ENCODE data around the gene LBR. TPM values are rescaled to one million over a fixed set of nuclear protein-coding genes. Genes with fewer than 3 reads are reported as not detected.

LBR gene
- total RNA-seq, 2 donors from 2014 or later = 39.1 to 51.7 TPM

- Histone ChIP-seq H3K4me3 (no peak overlapping the region), H3K36me3 (peaks cover 41% of the 10 kb centered on the region), H3K4me1 (ENCODE audit: control insufficient read depth in 1 of 2, low read depth in 2 of 2) (no peaks in the 10 kb centered on the region), H3K27me3 (replicated peaks; ENCODE audit: insufficient read depth) (no peaks in the 10 kb centered on the region), H3K27ac (no peak overlapping the region), H3K9me3 (no peaks in the 10 kb centered on the region)
- TF ChIP-seq CTCF (IDR thresholded peaks at IDR 0.05) = no peak
- DNase-seq (ENCODE audit: low spot score) (no peak), ATAC-seq (ENCODE audit: insufficient number of reproducible peaks, low FRiP score, low read depth) (no peak)
Observed at GRCh38 chr1:225418059-225418458, 9.8 kb downstream of the LBR start.

DNA sequence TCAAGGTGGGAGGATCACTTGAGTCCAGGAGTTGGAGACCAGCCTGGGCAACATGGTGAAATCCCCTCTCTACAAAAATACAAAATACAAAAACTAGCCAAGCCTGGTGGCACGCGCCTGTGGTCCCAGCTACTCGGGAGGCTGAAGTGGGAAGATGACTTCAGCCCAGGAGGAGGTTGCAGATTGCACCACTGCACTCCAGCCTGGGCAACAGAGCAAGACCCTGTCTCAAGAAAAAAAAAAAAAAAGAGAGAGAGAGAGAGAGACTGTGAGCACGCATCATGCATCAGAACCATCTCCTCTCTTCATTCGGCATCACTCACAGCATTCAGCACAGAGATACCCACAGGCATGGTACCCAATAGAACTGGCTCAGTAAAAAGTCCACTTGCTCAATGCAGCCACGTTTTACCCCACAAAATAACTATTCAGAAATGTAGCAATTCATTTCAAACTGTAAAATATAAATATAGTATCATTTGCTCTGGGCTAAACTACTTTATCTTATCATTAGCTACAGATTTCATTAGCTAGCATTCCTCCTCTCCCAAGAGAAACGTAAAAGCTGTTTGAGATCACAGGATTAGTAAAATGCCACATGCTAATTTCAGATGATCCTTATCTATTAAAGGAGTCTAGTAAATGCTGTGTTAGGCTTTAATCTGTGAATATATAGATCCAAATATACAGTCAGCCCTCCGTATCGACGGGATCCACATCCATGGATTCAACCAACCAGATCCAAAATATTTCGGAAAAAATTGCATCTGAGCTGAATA, 11.7 kb downstream of the LBR start:
- no peaks in the 10 kb centered on the region for H3K27me3 ChIP-seq (replicated peaks; ENCODE audit: insufficient read depth)
- TF ChIP-seq CTCF (IDR thresholded peaks at IDR 0.05) = no peak
- no peaks in the 10 kb centered on the region for H3K9me3 ChIP-seq
- H3K36me3 ChIP-seq = peaks cover 48% of the 10 kb centered on the region
- H3K4me3 ChIP-seq = no peak overlapping the region
- DNase-seq (ENCODE audit: low spot score) = no peak
- no peak overlapping the region for H3K27ac ChIP-seq
- no peaks in the 10 kb centered on the region for H3K4me1 ChIP-seq (ENCODE audit: control insufficient read depth in 1 of 2, low read depth in 2 of 2)
- ATAC-seq (ENCODE audit: insufficient number of reproducible peaks, low FRiP score, low read depth) = no peak

DNA sequence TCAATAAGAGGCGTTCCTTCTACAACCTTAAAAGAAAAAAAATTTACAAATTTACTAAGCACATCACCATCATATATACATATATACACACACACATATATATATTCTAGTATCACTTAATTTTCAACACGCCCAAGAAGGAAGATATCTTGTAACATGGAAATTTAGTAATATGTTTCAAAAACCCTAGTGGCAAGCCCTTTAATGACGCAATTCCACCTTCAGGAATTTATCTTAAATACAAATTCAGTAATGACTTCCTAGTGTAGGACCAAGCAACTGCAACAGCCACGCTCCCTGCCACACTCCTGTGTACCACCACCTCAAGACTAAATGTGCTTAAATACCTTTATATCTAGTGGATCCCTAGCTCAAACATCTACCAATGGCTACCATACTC, 12.5 kb downstream of the LBR start:
- Histone ChIP-seq H3K27me3 (replicated peaks; ENCODE audit: insufficient read depth) (no peaks in the 10 kb centered on the region), H3K4me3 (no peak overlapping the region), H3K27ac (no peak overlapping the region), H3K4me1 (ENCODE audit: control insufficient read depth in 1 of 2, low read depth in 2 of 2) (no peaks in the 10 kb centered on the region), H3K9me3 (no peaks in the 10 kb centered on the region), H3K36me3 (peaks cover 55% of the 10 kb centered on the region)
- no peak for ATAC-seq (ENCODE audit: insufficient number of reproducible peaks, low FRiP score, low read depth)
- no peak for TF ChIP-seq CTCF (IDR thresholded peaks at IDR 0.05)
- no peak for DNase-seq (ENCODE audit: low spot score)

GRCh38 chr1:225413708-225414375, 14.0 kb downstream of the LBR start:
- peaks cover 55% of the 10 kb centered on the region for H3K36me3 ChIP-seq

More at GRCh38 chr1:225413708-225414375, 14.0 kb downstream of the LBR start:
- no peak for DNase-seq (ENCODE audit: low spot score)
- TF ChIP-seq CTCF (IDR thresholded peaks at IDR 0.05) = no peak
- no peaks in the 10 kb centered on the region for H3K9me3 ChIP-seq
- no peak overlapping the region for H3K27ac ChIP-seq
- H3K27me3 ChIP-seq (replicated peaks; ENCODE audit: insufficient read depth) = no peaks in the 10 kb centered on the region
- H3K4me3 ChIP-seq = no peak overlapping the region
- ATAC-seq (ENCODE audit: insufficient number of reproducible peaks, low FRiP score, low read depth) = no peak
- H3K4me1 ChIP-seq (ENCODE audit: control insufficient read depth in 1 of 2, low read depth in 2 of 2) = no peaks in the 10 kb centered on the region

Measured in thoracic aorta (tissue), 2 donors.